PC-9 (cell line): ENCODE results near the gene SLC9A3.

Experiments used
- CTCF ChIP-seq: fragments of 200-600 bp; sonication (generic); conservative IDR thresholded peaks from 2 replicates; pipeline ENCODE4 v1.6.1; 2017; ENCODE audit warnings: mixed run types, antibody characterized with exemption, mild to moderate bottlenecking, moderate library complexity
- EZH2 ChIP-seq: fragments of 200-600 bp; sonication (generic); IDR thresholded peaks from 2 replicates; pipeline ENCODE4 v1.8.0; 2017; ENCODE audit warnings: antibody characterized with exemption, low read depth

- no peak for TF ChIP-seq CTCF
- no peak for TF ChIP-seq EZH2
Observed at GRCh38 chr5:505951-506525, 18.2 kb downstream of the SLC9A3 start.
